IPS-18c (cell line): ENCODE results near the gene HTR3A.

Source experiments
- H3K4me3 ChIP-seq: 2 replicates; pipeline ENCODE4 v1.7.0; 2013; ENCODE audit warnings: low read depth, mild to moderate bottlenecking, low read length, moderate library complexity; ENCODE audit not compliant: insufficient read depth
- H3K9me3 ChIP-seq: one replicate; pipeline ENCODE4 v1.6.1; 2013; ENCODE audit warnings: mild to moderate bottlenecking, low read length, moderate library complexity; ENCODE audit not compliant: control insufficient read depth, insufficient read depth

HTR3A gene

GRCh38 chr11:114034956-114035355 lies 60.0 kb downstream of the HTR3A start:
- no peak overlapping the region for H3K4me3 ChIP-seq
- no peaks in the 10 kb centered on the region for H3K9me3 ChIP-seq

- Histone ChIP-seq H3K4me3 (no peak overlapping the region), H3K9me3 (no peaks in the 10 kb centered on the region)
Measured at GRCh38 chr11:114036147-114036811, 61.4 kb downstream of the HTR3A start.

GRCh38 chr11:114036958-114037357 lies 62.0 kb downstream of the HTR3A start:
- H3K4me3 ChIP-seq: no peak overlapping the region
- no peaks in the 10 kb centered on the region for H3K9me3 ChIP-seq

DNA sequence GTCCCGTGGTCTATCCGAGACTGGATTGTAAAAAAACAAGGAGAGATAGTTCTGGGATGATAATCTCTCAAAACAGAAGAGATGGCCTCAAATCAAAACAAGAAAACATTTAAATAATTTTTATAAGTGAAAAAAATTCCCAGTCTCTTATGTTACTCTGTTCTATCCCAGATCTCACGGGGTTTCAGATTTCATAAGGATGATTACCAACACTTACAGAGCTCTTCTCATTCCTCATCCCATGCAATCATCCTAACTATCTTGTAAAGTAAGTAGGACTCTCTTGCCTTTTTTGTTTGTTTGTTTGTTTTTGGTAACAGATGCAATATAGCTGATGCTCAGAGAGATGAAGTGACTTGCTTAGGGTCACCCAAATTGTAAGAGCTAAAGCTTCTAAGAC lies 64.6 kb downstream of the HTR3A start:
- H3K9me3 ChIP-seq: no peaks in the 10 kb centered on the region
- no peak overlapping the region for H3K4me3 ChIP-seq
